Neuron (in vitro differentiated cells): ENCODE data around the gene FAM89B.
"Not testable (repeated sequence)": the region's sequence is repeated elsewhere in the genome, so short reads cannot be mapped to it uniquely, and the experiment has no call there.

Experiments used
- H2AFZ ChIP-seq: one replicate; pipeline ENCODE4 v1.6.1; 2013; ENCODE audit warnings: low read depth, mild to moderate bottlenecking, inconsistent platforms, low read length, moderate library complexity
- H3K27me3 ChIP-seq: one replicate; pipeline ENCODE4 v1.6.1; 2013; ENCODE audit warnings: low read length; ENCODE audit not compliant: insufficient read depth
- H3K36me3 ChIP-seq: one replicate; pipeline ENCODE4 v1.6.1; 2013; ENCODE audit warnings: low read length; ENCODE audit not compliant: insufficient read depth
- H3K4me1 ChIP-seq: one replicate; pipeline ENCODE4 v1.6.1; 2013; ENCODE audit warnings: low read length; ENCODE audit not compliant: insufficient read depth
- H3K4me3 ChIP-seq: 2 replicates; pipeline ENCODE4 v1.5.1; 2013; ENCODE audit warnings: mild to moderate bottlenecking, low read length, moderate library complexity
- H3K9me3 ChIP-seq: one replicate; pipeline ENCODE4 v1.6.1; 2013; ENCODE audit warnings: low read length

The FAM89B gene

GRCh38 chr11:65557280-65558001 is 14.9 kb upstream of the FAM89B start:
- Histone ChIP-seq H2AFZ (peak overlapping the region; percentile 13), H3K9me3 (no peaks in the 10 kb centered on the region), H3K27me3 (no peaks in the 10 kb centered on the region), H3K4me1 (peaks cover 45% of the 10 kb centered on the region), H3K4me3 (peak overlapping the region; percentile 52), H3K36me3 (no peaks in the 10 kb centered on the region)

GRCh38 chr11:65558002-65558929 is 14.1 kb upstream of the FAM89B start, which contains the start of gene LTBP3:
Gene LTBP3 (minus strand): TSS chr11:65558359. CDS start chr11:65557959, 400 bp downstream.
- Histone ChIP-seq H3K9me3 (no peaks in the 10 kb centered on the region), H2AFZ (peak within 1 kb of the TSS; percentile 13), H3K4me3 (peak within 1 kb of the TSS; percentile 52), H3K36me3 (no peaks in the 10 kb centered on the region), H3K4me1 (peaks cover 45% of the 10 kb centered on the region), H3K27me3 (no peaks in the 10 kb centered on the region)

GRCh38 chr11:65558930-65559509 is 13.3 kb upstream of the FAM89B start:
- peaks cover 45% of the 10 kb centered on the region for H3K4me1 ChIP-seq
- peak overlapping the region; percentile 13 for H2AFZ ChIP-seq
- H3K36me3 ChIP-seq, result no peaks in the 10 kb centered on the region
- H3K27me3 ChIP-seq, result no peaks in the 10 kb centered on the region
- peak overlapping the region; percentile 52 for H3K4me3 ChIP-seq
- H3K9me3 ChIP-seq, result no peaks in the 10 kb centered on the region

- Histone ChIP-seq H3K36me3 (no peaks in the 10 kb centered on the region), H3K9me3 (no peaks in the 10 kb centered on the region), H2AFZ (no peak overlapping the region), H3K4me1 (peaks cover 45% of the 10 kb centered on the region), H3K27me3 (no peaks in the 10 kb centered on the region), H3K4me3 (no peak overlapping the region)
Measured at GRCh38 chr11:65559535-65559934, 12.8 kb upstream of the FAM89B start.

- H3K36me3 ChIP-seq, result no peaks in the 10 kb centered on the region
- H3K4me3 ChIP-seq, result no peak overlapping the region
- H3K4me1 ChIP-seq, result peaks cover 45% of the 10 kb centered on the region
- H2AFZ ChIP-seq, result no peak overlapping the region
- H3K9me3 ChIP-seq, result no peaks in the 10 kb centered on the region
- H3K27me3 ChIP-seq, result no peaks in the 10 kb centered on the region
Measured at GRCh38 chr11:65559951-65560537, 12.3 kb upstream of the FAM89B start.

- no peaks in the 10 kb centered on the region for H3K36me3 ChIP-seq
- H3K27me3 ChIP-seq, result no peaks in the 10 kb centered on the region
- H3K9me3 ChIP-seq, result no peaks in the 10 kb centered on the region
- H3K4me1 ChIP-seq, result peaks cover 38% of the 10 kb centered on the region
- no peak overlapping the region for H2AFZ ChIP-seq
- no peak overlapping the region for H3K4me3 ChIP-seq
Measured at GRCh38 chr11:65560555-65561418, 11.6 kb upstream of the FAM89B start.

- H2AFZ ChIP-seq, result no peak overlapping the region
- H3K36me3 ChIP-seq, result no peaks in the 10 kb centered on the region
- peaks cover 31% of the 10 kb centered on the region for H3K4me1 ChIP-seq
- no peaks in the 10 kb centered on the region for H3K27me3 ChIP-seq
- no peaks in the 10 kb centered on the region for H3K9me3 ChIP-seq
- H3K4me3 ChIP-seq, result no peak overlapping the region
Measured at GRCh38 chr11:65562020-65562419, 10.3 kb upstream of the FAM89B start.

- Histone ChIP-seq H3K9me3 (no peaks in the 10 kb centered on the region), H2AFZ (no peak overlapping the region), H3K4me3 (no peak overlapping the region), H3K36me3 (peaks cover 2% of the 10 kb centered on the region), H3K27me3 (no peaks in the 10 kb centered on the region), H3K4me1 (peaks cover 26% of the 10 kb centered on the region)
Measured at GRCh38 chr11:65562788-65563187, 9.6 kb upstream of the FAM89B start.

GRCh38 chr11:65563601-65564000 is 8.7 kb upstream of the FAM89B start:
- no peaks in the 10 kb centered on the region for H3K27me3 ChIP-seq
- no peaks in the 10 kb centered on the region for H3K9me3 ChIP-seq
- peaks cover 26% of the 10 kb centered on the region for H3K4me1 ChIP-seq
- no peak overlapping the region for H3K4me3 ChIP-seq
- H2AFZ ChIP-seq, result no peak overlapping the region
- H3K36me3 ChIP-seq, result peaks cover 2% of the 10 kb centered on the region

GRCh38 chr11:65564879-65565559 is 7.3 kb upstream of the FAM89B start:
- peaks cover 26% of the 10 kb centered on the region for H3K4me1 ChIP-seq
- H3K4me3 ChIP-seq, H3K36me3 ChIP-seq, H2AFZ ChIP-seq, H3K9me3 ChIP-seq, H3K27me3 ChIP-seq: not testable (repeated sequence)

- Histone ChIP-seq H2AFZ (no peak overlapping the region), H3K27me3 (no peaks in the 10 kb centered on the region), H3K4me1 (peaks cover 23% of the 10 kb centered on the region), H3K9me3 (no peaks in the 10 kb centered on the region), H3K4me3 (no peak overlapping the region), H3K36me3 (peaks cover 2% of the 10 kb centered on the region)
Measured at GRCh38 chr11:65565624-65566453, 6.5 kb upstream of the FAM89B start.
